PFSK-1 (cell line): ENCODE results near the gene TMEM175.

Experiments
- FOXP2 ChIP-seq: optimal IDR thresholded peaks from 2 replicates; pipeline ENCODE3; 2011; ENCODE audit warnings: borderline replicate concordance, control low read depth, inconsistent platforms; ENCODE audit not compliant: insufficient read depth; ENCODE audit errors: extremely low read length, extremely low read depth
- POLR2AphosphoS5 ChIP-seq: IDR thresholded peaks from 2 replicates; pipeline ENCODE4 v1.6.1; 2012; ENCODE audit warnings: low read depth, mild to moderate bottlenecking, control low read depth, low read length, moderate library complexity
- REST ChIP-seq, 2 experiments: IDR thresholded peaks; 2 replicates each; pipeline versions ENCODE4 v1.6.1 to v1.8.0; 2011 to 2012; ENCODE audit warnings: low read depth in 2 of 2, low read length in 2 of 2, control low read depth in 1 of 2, inconsistent platforms in 1 of 2, mild to moderate bottlenecking in 1 of 2, moderate library complexity in 1 of 2; ENCODE audit not compliant: insufficient read depth in 1 of 2
- SIN3A ChIP-seq: IDR thresholded peaks from 2 replicates; pipeline ENCODE4 v1.6.1; 2012; ENCODE audit warnings: mild to moderate bottlenecking, low read length, moderate library complexity, borderline replicate concordance; ENCODE audit not compliant: insufficient read depth
- TAF1 ChIP-seq: IDR thresholded peaks from 2 replicates; pipeline ENCODE4 v1.6.1; 2012; ENCODE audit warnings: low read length, control low read depth, borderline replicate concordance; ENCODE audit not compliant: insufficient read depth

Gene TMEM175

GRCh38 chr4:965048-965765 lies 32.9 kb downstream of the TMEM175 start:
- TF ChIP-seq TAF1 (no peak), POLR2AphosphoS5 (no peak), SIN3A (no peak), FOXP2 (no peak), REST (IDR thresholded peaks at IDR 0.05; ENCODE audit: insufficient read depth in 1 of 2, low read depth in 2 of 2, low read length in 2 of 2) (no peak)

GRCh38 chr4:965766-966134 lies 33.5 kb downstream of the TMEM175 start:
- TF ChIP-seq POLR2AphosphoS5 = no peak
- TF ChIP-seq REST (IDR thresholded peaks at IDR 0.05; ENCODE audit: insufficient read depth in 1 of 2, low read depth in 2 of 2, low read length in 2 of 2) = no peak
- no peak for TF ChIP-seq SIN3A
- no peak for TF ChIP-seq FOXP2
- no peak for TF ChIP-seq TAF1

GRCh38 chr4:966266-967112 lies 34.2 kb downstream of the TMEM175 start:
- TF ChIP-seq REST (IDR thresholded peaks at IDR 0.05; ENCODE audit: insufficient read depth in 1 of 2, low read depth in 2 of 2, low read length in 2 of 2) (no peak), POLR2AphosphoS5 (no peak), FOXP2 (no peak), SIN3A (no peak)

- TF ChIP-seq SIN3A (no peak), FOXP2 (no peak), REST (IDR thresholded peaks at IDR 0.05; ENCODE audit: insufficient read depth in 1 of 2, low read depth in 2 of 2, low read length in 2 of 2) (no peak), TAF1 (no peak), POLR2AphosphoS5 (no peak)
These were observed 35.1 kb downstream of the TMEM175 start for GRCh38 chr4:967113-968104.
